ENCODE measurements around the gene ESRRA. TPM values are rescaled to one million over a fixed set of nuclear protein-coding genes. Genes with fewer than 3 reads are reported as not detected.

Gene ESRRA
- total and polyA plus RNA-seq, 2 of the 13 experiments (the other 11 are each of a cell fraction or from before 2014, with no cell fraction given): 18.1 to 36.3 TPM

GRCh38 chr11:64268893-64269539 is 36.3 kb upstream of the ESRRA start (continued):
- TF ChIP-seq ZNF574 (CRISPR knock-in tag; IDR thresholded peaks at IDR 0.05) (no peak), TFDP2 (CRISPR knock-in tag; IDR thresholded peaks at IDR 0.05) (no peak), AGO2 (optimal IDR thresholded peaks at IDR 0.05; ENCODE audit: low read depth, low read length) (peak; percentile 97), ZNF367 (CRISPR knock-in tag; IDR thresholded peaks at IDR 0.05; ENCODE audit: borderline replicate concordance) (no peak), DBP (CRISPR knock-in tag; IDR thresholded peaks at IDR 0.05; ENCODE audit: not compliant biosample characterization) (peak; percentile 27), FOXO4 (CRISPR knock-in tag; conservative IDR thresholded peaks at IDR 0.05) (no peak), CBX5 (CRISPR knock-in tag; IDR thresholded peaks at IDR 0.05; ENCODE audit: borderline replicate concordance) (no peak), ZNF251 (CRISPR knock-in tag; IDR thresholded peaks at IDR 0.05) (no peak), EHMT2 (IDR thresholded peaks at IDR 0.05; ENCODE audit: borderline replicate concordance, low read depth, low read length) (no peak), HOXA3 (CRISPR knock-in tag; IDR thresholded peaks at IDR 0.05) (0 out of 2 replicates have a peak, but pooled peaks have one; percentile 21), MIER3 (CRISPR knock-in tag; IDR thresholded peaks at IDR 0.05; ENCODE audit: borderline replicate concordance) (no peak), ZNF20 (CRISPR knock-in tag; IDR thresholded peaks at IDR 0.05) (no peak), NCOA1 (CRISPR knock-in tag; IDR thresholded peaks at IDR 0.05) (no peak), CEBPG (CRISPR knock-in tag; IDR thresholded peaks at IDR 0.05) (peak; percentile 45), ZNF761 (CRISPR knock-in tag; conservative IDR thresholded peaks at IDR 0.05) (no peak), FOXC1 (CRISPR knock-in tag; IDR thresholded peaks at IDR 0.05; ENCODE audit: borderline replicate concordance) (no peak), NFIC (IDR thresholded peaks at IDR 0.05; ENCODE audit: low read length) (no peak), DPF2 (CRISPR knock-in tag; IDR thresholded peaks at IDR 0.05; ENCODE audit: borderline replicate concordance, low read depth) (no peak)
